GM12878 (cell line): ENCODE results near the gene NCKAP5. TPM values are rescaled to one million over a fixed set of nuclear protein-coding genes. Genes with fewer than 3 reads are reported as not detected.

ENCODE experiments used
- ATAC-seq: fragments of 200-7000 bp; cut with Tn5 transposase; 3 replicates; pipeline ENCODE4 v1.9.1; 2020; ENCODE audit warnings: mild to moderate bottlenecking, moderate library complexity
- BruUV-seq: library from RNA; stranded (reverse); fragments of 400-500 nt; replicated peaks from 2 replicates; lab custom pipeline; 2021; lab: Mats Ljungman, UMichigan
- CTCF ChIA-PET: fragments of 300-600 bp; sonication (Branson Sonifier 250); formaldehyde crosslinking; extraction: SDS; loops from one replicate; lab custom pipeline; 2021; ENCODE audit warnings: inconsistent platforms; lab: Yijun Ruan, JAX
- POLR2A ChIA-PET: fragments of 350-600 bp; formaldehyde crosslinking; extraction: SDS; loops from one replicate; lab custom pipeline; 2021; ENCODE audit warnings: inconsistent platforms; lab: Charles Lee
- RAD21 ChIA-PET: fragments of 300-600 bp; sonication (Branson Sonifier 250); formaldehyde crosslinking; loops from one replicate; lab custom pipeline; 2023; ENCODE audit warnings: antibody characterized with exemption; ENCODE audit not compliant: unreplicated experiment; lab: Charles Lee
- SMC1A ChIA-PET: fragments of 300-600 bp; sonication (Branson Sonifier 250); formaldehyde crosslinking; loops from one replicate; lab custom pipeline; 2023; ENCODE audit not compliant: unreplicated experiment, uncharacterized antibody; lab: Charles Lee
- DNase-seq: peaks from one replicate; pipeline ENCODE4 v3.0.0-alpha.2; 2011; ENCODE audit warnings: low read depth, low spot score
- FAIRE-seq: peaks from 3 replicates; lab custom pipeline; 2011; peaks lifted over from hg19 to GRCh38; lab: Jason Lieb, UNC
- H2AFZ ChIP-seq: 2 replicates; pipeline ENCODE4 v1.6.0; 2011; ENCODE audit warnings: low read depth, low read length, control low read depth; ENCODE audit not compliant: control insufficient read depth
- H3K27ac ChIP-seq: 2 replicates; pipeline ENCODE4 v1.5.1; 2011; ENCODE audit warnings: control low read depth; ENCODE audit not compliant: control insufficient read depth, insufficient read depth
- H3K27me3 ChIP-seq, 2 experiments: replicated peaks in 1 of 2; 2 replicates each; pipeline versions ENCODE4 v1.6.0 to v1.6.1; 2011; ENCODE audit warnings: low read length in 1 of 2; ENCODE audit not compliant: control insufficient read depth in 2 of 2, insufficient read depth in 2 of 2
- H3K36me3 ChIP-seq, 2 experiments: 2 replicates each; pipeline ENCODE4 v1.5.1; 2011; ENCODE audit warnings: low read length in 1 of 2; ENCODE audit not compliant: control insufficient read depth in 2 of 2, insufficient read depth in 2 of 2
- H3K4me1 ChIP-seq: 2 replicates; pipeline ENCODE4 v1.6.1; 2011; ENCODE audit warnings: mild to moderate bottlenecking, low read length, moderate library complexity, mixed read lengths; ENCODE audit not compliant: control insufficient read depth, insufficient read depth
- H3K4me2 ChIP-seq: 2 replicates; pipeline ENCODE4 v1.6.0; 2011; ENCODE audit warnings: control low read depth; ENCODE audit not compliant: control insufficient read depth, insufficient read depth
- H3K4me3 ChIP-seq: fragments of 200-600 bp; sonication (generic); 2 replicates; pipeline ENCODE4 v1.5.1; 2016
- H3K79me2 ChIP-seq: 2 replicates; pipeline ENCODE4 v1.6.0; 2011; ENCODE audit warnings: low read length; ENCODE audit not compliant: control insufficient read depth, insufficient read depth
- H3K9ac ChIP-seq: 2 replicates; pipeline ENCODE4 v1.8.0; 2011; ENCODE audit warnings: low read length, control low read depth, mixed read lengths; ENCODE audit not compliant: control insufficient read depth, insufficient read depth
- H3K9me3 ChIP-seq: replicated peaks from 3 replicates; pipeline ENCODE4 v1.5.1; 2011; ENCODE audit warnings: mild to moderate bottlenecking, low read length; ENCODE audit not compliant: control insufficient read depth, insufficient read depth
- H4K20me1 ChIP-seq: 2 replicates; pipeline ENCODE4 v1.6.0; 2011; ENCODE audit not compliant: control insufficient read depth, insufficient read depth
- BCLAF1 ChIP-seq: fragments of 450-650 bp; IDR thresholded peaks from 2 replicates; pipeline ENCODE4 v1.6.1; 2017; ENCODE audit warnings: antibody characterized with exemption, mild to moderate bottlenecking, moderate library complexity
- CUX1 ChIP-seq: IDR thresholded peaks from 2 replicates; pipeline ENCODE4 v1.6.1; 2012; ENCODE audit warnings: improper control_type of control experiment, low read depth, low read length; ENCODE audit not compliant: insufficient replicate concordance
- FOS ChIP-seq: IDR thresholded peaks from 3 replicates; pipeline ENCODE4 v1.6.1; 2011; ENCODE audit warnings: borderline replicate concordance; ENCODE audit not compliant: insufficient read length; ENCODE audit errors: extremely low read depth
- GABPA ChIP-seq: IDR thresholded peaks from 2 replicates; pipeline ENCODE4 v1.6.1; 2014; ENCODE audit warnings: antibody characterized with exemption, low read depth, mild to moderate bottlenecking, inconsistent platforms
- NFXL1 ChIP-seq: fragments of 450-650 bp; IDR thresholded peaks from 2 replicates; pipeline ENCODE4 v1.6.1; 2017; ENCODE audit warnings: antibody characterized with exemption, mild to moderate bottlenecking, borderline replicate concordance
- SUPT20H ChIP-seq: IDR thresholded peaks from 2 replicates; pipeline ENCODE4 v1.6.1; 2011; ENCODE audit warnings: low read depth, mild to moderate bottlenecking, low read length, moderate library complexity, borderline replicate concordance; ENCODE audit not compliant: control insufficient read depth
- TBL1XR1 ChIP-seq: IDR thresholded peaks from 2 replicates; pipeline ENCODE4 v1.6.1; 2012; ENCODE audit warnings: low read depth, low read length, improper control_type of control experiment
- ZNF274 ChIP-seq: IDR thresholded peaks from one replicate; pipeline ENCODE4 v1.8.0; 2011; ENCODE audit not compliant: insufficient read length, insufficient read depth
- WGBS: methylation state at CpG from one replicate; pipeline ENCODE4 v1.1.6; 2016; ENCODE audit warnings: low lambda C conversion rate; ENCODE audit not compliant: insufficient replicate concordance, insufficient coverage; ENCODE audit errors: missing lambda C conversion rate; 5-methylcytosine and 5-hydroxymethylcytosine counted together
- in situ Hi-C: fragments of 300-500 bp; cut with MboI; formaldehyde crosslinking; loops from 9 replicates; pipeline ENCODE4 v1.14.3; 2018; ENCODE audit warnings: mixed read lengths
- intact Hi-C: fragments of 100-400 bp; cut with micrococcal nuclease; formaldehyde crosslinking; loops from one replicate; pipeline ENCODE4 v1.14.2; 2022; ENCODE audit not compliant: unreplicated experiment
- polyA plus RNA-seq, 11 experiments: library from polyadenylated mRNA; depleted of rRNA in 4 of 11; unstranded in 6 of 11; stranded (reverse) in 5 of 11; fragments of >200 nt; fragmentation: Nextera tagmentation in 4 of 11; fragmentation: Illumina TruSeq in 1 of 11; extraction: Ambion mirVana in 4 of 11; extraction: Trizol in 1 of 11; gene quantifications; 1 replicate in 1 of 11; 2 replicates in 10 of 11; pipeline versions ENCODE4 v1.2.1 to v1.2.3, GENCODE V29; 2011 to 2016; ENCODE audit warnings: inconsistent platforms in 2 of 11, missing spikeins in 2 of 11, low read depth in 1 of 11
- total RNA-seq, 4 experiments: library from RNA; depleted of rRNA in 3 of 4; stranded (reverse); fragments of >200 nt in 3 of 4; fragmentation: Illumina TruSeq in 1 of 4; extraction: Trizol in 1 of 4; gene quantifications; 2 replicates each; pipeline versions ENCODE4 v1.2.1 to v1.2.3, GENCODE V29; 2013 to 2021
- TF ChIP-seq, protein P1 (sequence below): fragments of 450-650 bp; IDR thresholded peaks from 2 replicates; pipeline ENCODE4 v1.6.1; 2017; ENCODE audit warnings: borderline replicate concordance
- TF ChIP-seq, protein P2 (sequence below): IDR thresholded peaks from 2 replicates; pipeline ENCODE4 v1.6.1; 2012; ENCODE audit warnings: mild to moderate bottlenecking, low read depth, low read length

NCKAP5 gene
- total and polyA plus RNA-seq, 10 of the 15 experiments (the other 5 are each of a cell fraction or from before 2014, with no cell fraction given), result 0.06 to 0.44 (median 0.16) TPM

DNA sequence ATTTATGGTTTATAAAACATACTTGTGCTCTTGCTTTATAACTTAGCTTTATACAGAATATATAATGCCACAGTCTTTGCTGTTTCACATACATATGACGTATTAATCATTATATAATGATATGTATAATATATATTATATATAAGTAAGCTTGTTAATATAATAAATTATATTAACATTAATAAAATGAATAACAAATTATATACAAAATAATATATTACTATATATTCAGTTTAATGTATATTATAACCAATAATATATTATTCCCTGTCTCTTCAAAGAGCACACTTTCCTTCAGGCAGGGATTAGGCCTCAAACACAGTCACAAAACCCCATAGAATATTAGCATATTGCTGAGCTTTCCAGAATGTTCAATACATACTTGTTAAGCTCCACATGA is 427.6 kb downstream of the NCKAP5 start:
- ChIA-PET SMC1A (interaction anchor here (1.1 to 2.7 kb wide), 6 partner anchors 10 to 162 kb away, joined by 3 to 11 read pairs (median 5); no protein-coding TSS in a partner anchor), POLR2A (no interaction called here), RAD21 (interaction anchor here (1.1 to 1.4 kb wide), 3 partner anchors 11 to 593 kb away, joined by 3 to 4 read pairs (median 4); no protein-coding TSS in a partner anchor), CTCF (interaction anchor here (0.9 to 1.3 kb wide), 2 partner anchors 38 to 162 kb away, joined by 3 read pairs; no protein-coding TSS in a partner anchor)
- Histone ChIP-seq H3K79me2 (no peaks in the 10 kb centered on the region), H3K9me3 (no peaks in the 10 kb centered on the region), H4K20me1 (no peaks in the 10 kb centered on the region), H3K4me1 (no peaks in the 10 kb centered on the region), H2AFZ (no peak overlapping the region), H3K27me3 (no peaks in the 10 kb centered on the region), H3K27ac (no peak overlapping the region), H3K4me2 (no peak overlapping the region), H3K36me3 (no peaks in the 10 kb centered on the region), H3K4me3 (no peak overlapping the region), H3K9ac (no peak overlapping the region)
- in situ Hi-C loops, result no loop called here
- BruUV-seq, result no TSS peak
- WGBS, result 35% methylated on average over 1 of the region's 1 CpG
- FAIRE-seq (no peak), DNase-seq (no peak), ATAC-seq (no peak)
- intact Hi-C loops, result no loop called here
- TF ChIP-seq CUX1, result no peak
- TF ChIP-seq GABPA, result no peak
- TF ChIP-seq FOS, result no peak
- TF ChIP-seq BCLAF1, result no peak
- TF ChIP-seq, protein P1, sequence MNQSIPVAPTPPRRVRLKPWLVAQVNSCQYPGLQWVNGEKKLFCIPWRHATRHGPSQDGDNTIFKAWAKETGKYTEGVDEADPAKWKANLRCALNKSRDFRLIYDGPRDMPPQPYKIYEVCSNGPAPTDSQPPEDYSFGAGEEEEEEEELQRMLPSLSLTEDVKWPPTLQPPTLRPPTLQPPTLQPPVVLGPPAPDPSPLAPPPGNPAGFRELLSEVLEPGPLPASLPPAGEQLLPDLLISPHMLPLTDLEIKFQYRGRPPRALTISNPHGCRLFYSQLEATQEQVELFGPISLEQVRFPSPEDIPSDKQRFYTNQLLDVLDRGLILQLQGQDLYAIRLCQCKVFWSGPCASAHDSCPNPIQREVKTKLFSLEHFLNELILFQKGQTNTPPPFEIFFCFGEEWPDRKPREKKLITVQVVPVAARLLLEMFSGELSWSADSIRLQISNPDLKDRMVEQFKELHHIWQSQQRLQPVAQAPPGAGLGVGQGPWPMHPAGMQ, result no peak
- TF ChIP-seq SUPT20H, result no peak
- no peak for TF ChIP-seq NFXL1
- TF ChIP-seq, protein P2, sequence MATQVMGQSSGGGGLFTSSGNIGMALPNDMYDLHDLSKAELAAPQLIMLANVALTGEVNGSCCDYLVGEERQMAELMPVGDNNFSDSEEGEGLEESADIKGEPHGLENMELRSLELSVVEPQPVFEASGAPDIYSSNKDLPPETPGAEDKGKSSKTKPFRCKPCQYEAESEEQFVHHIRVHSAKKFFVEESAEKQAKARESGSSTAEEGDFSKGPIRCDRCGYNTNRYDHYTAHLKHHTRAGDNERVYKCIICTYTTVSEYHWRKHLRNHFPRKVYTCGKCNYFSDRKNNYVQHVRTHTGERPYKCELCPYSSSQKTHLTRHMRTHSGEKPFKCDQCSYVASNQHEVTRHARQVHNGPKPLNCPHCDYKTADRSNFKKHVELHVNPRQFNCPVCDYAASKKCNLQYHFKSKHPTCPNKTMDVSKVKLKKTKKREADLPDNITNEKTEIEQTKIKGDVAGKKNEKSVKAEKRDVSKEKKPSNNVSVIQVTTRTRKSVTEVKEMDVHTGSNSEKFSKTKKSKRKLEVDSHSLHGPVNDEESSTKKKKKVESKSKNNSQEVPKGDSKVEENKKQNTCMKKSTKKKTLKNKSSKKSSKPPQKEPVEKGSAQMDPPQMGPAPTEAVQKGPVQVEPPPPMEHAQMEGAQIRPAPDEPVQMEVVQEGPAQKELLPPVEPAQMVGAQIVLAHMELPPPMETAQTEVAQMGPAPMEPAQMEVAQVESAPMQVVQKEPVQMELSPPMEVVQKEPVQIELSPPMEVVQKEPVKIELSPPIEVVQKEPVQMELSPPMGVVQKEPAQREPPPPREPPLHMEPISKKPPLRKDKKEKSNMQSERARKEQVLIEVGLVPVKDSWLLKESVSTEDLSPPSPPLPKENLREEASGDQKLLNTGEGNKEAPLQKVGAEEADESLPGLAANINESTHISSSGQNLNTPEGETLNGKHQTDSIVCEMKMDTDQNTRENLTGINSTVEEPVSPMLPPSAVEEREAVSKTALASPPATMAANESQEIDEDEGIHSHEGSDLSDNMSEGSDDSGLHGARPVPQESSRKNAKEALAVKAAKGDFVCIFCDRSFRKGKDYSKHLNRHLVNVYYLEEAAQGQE, result no peak
- no peak for TF ChIP-seq ZNF274
- no peak for TF ChIP-seq TBL1XR1
